Brain pericyte (primary cell): Measurements from ENCODE around the gene TEAD1.

ENCODE experiments used
- DNase-seq: peaks from one replicate; pipeline ENCODE4 v3.0.0-alpha.2; 2012; ENCODE audit warnings: low read depth, low spot score

Gene TEAD1

DNA sequence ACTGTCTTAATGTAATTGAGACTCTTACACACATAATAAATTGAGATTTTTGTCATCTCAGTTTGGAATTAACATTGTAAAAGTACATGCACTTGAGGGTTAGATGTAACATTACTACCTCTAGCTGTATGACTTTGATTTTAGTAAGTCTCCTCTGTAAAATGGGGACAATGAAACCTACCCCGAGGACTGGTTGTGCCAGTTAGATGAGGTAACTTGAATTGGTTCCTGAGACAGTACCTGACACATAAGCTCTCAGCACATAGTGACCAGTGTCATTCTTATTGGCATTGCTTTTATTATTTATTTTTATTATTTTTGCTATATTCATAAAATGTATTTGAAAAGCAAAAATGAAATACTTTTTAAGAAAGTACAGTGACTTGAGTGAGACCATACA, 114.8 kb downstream of the TEAD1 start:
- DNase-seq: no peak

DNA sequence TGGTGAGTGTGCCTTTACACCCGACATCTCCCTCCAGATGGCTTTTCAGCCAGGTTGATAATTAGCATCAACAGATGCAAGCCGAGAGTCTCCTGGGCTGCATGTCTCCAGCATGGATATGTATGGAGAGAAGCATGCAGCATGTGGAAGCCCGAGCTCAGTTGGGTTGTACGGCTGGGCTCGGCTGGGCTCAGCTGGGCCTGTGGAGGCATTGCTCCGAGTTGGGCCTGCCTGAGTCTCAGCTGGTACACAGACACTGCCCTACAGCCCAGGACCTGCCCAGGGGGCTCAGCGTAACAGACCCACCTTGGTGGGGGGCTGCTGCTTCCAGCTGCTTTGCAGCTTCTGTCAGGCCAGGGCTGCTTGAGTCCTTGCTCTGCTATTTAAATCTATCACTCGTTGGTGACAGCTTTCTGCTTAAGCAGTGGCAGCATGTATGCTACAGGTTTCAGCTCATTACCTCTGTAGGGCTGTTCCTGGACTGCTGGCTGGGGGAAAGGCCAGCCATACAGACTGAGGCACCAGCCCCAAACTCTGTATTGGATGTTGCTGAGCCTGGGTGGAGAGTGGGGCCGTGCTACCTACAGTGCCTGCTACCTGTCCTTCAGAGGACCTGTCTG, 115.5 kb downstream of the TEAD1 start:
- DNase-seq: no peak

DNA sequence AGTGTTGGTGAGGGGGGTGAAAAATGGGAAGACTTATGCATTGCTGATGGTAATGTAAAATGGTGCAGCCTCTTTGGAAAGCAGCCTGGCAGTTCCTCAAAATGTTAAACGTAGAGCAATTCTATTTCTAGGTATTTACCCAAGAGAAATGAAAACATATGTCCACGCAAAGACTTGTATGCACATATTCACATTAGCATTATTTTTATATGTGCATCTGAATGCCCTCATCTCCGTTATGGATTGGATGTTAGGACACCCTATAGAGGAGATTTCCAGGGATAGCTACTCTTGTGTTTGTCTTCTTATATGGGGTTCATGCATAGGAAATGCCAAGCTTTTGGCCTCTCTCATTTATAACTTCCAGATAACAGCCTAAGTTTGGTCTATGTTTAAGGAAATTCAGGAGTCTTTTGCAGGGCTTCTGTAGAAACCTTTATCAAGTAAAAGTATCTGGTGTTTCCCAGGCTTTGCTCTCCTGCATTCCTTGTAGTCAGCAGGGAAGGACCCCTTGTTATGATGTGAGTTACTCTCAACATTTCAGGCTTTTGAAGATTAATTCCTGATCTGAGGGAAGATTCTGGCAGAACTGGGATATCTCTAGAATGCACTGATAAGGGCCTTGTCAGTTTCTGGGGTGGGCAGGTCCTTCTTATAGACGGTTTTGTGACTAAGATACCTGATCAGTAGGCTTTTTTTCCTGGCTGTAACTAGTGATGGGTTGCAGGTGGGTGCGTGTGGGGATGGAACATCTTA, 116.8 kb downstream of the TEAD1 start:
- no peak for DNase-seq

DNA sequence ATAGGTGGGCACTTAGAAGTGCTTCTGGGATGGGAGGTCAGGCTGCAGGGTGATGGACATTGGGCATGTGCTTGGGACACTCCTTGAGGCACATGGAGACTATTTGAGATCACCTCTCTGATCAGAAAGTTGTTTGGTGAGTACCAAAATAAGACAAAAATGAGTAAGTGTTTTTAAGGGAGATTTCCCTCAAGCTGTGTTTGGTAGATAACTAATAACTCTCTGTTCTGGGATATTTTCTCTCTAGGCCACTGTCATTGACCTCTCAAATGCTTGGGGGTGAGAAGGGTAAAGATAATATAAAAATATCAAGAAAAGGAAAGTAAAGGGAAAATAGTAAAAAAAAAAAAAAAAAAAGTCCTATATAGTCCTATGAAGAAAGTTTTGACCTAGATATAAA, 117.8 kb downstream of the TEAD1 start:
- DNase-seq: no peak

DNA sequence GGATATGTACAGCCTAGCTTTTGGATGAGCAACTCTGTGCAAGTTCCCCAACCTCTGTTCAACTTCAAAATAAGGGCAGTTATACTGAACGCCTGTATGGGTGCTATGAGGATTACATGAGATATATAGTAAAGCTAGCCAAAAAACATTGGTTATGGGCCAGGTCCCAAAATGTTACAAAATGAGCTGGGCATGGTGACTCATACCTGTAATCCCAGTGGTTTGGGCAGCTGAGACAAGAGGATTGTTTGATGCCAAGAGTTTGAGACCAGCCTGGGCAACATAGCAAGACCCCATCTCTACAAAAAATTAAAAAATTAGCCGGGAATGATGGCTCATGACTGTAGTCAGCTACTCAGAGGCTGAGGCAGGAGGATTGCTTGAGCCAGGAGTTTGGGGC, 118.4 kb downstream of the TEAD1 start:
- DNase-seq: no peak

DNA sequence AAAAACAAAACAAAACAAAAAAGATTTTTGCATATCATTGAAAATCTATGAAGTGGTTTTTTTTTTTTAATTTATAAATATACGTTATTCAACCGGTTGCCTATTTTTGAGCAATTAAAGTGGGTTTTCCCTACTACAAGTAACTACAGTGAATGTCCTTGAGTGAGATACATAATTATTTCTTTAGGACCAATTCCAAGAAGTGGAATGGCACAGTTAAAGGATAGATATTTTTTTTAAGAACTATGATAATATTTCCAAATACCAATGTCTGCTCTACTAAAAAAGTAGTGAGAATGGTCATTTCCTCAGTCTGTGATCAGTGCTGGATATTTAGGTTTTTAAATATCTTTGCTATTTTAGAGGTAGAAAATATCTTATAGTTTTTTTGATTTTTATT, 118.8 kb downstream of the TEAD1 start:
- DNase-seq: no peak

DNA sequence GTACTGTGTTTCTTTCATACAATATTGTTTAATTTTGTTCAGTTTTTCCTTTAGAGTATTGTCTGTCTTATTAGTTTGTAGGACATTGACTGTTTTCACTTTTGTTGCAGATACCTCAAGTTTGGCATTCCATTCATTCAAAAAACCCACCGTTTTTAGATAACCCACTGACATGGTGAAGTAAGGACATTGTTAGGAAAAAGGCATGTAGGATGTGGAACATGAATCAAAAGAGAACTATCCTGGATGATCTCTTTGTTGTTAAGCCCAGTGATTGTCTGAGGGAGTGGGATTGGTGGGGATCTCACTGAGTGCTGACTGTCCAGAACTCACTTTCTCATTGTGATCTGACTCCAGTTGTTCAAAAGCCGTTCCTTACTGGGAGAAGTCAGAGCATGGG, 119.3 kb downstream of the TEAD1 start:
- DNase-seq: no peak

DNA sequence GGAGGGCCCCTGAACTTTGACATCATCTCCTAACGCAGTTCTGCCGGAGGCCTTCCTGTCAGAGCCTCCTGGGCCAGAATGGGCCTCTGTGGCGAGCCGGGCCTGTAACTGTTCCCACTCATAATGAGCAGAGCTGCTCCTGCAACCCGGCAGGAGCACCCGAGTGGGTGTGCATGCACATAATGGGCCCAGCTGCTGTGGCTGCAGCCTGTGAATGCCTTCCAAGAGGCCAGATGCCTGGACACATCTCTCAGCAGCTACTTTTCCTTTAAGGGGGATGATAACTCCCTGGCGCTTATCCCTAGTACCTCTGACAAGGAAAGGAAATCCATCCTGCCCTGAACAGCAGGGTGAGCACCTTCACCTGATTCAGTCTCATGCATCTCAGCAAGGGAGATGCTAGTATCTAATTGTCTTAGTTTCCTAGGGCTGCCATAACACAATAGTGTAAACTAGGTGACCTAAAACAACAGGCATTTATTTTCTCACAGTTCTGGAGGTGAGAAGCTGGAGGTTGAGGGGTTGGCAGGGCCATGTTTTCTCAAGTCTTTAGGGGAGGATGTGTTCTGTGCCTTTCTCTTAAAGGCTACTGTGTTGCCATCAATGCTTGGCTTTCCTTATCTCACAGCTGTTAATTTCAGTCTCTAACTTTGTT, 120.5 kb downstream of the TEAD1 start:
- no peak for DNase-seq

DNA sequence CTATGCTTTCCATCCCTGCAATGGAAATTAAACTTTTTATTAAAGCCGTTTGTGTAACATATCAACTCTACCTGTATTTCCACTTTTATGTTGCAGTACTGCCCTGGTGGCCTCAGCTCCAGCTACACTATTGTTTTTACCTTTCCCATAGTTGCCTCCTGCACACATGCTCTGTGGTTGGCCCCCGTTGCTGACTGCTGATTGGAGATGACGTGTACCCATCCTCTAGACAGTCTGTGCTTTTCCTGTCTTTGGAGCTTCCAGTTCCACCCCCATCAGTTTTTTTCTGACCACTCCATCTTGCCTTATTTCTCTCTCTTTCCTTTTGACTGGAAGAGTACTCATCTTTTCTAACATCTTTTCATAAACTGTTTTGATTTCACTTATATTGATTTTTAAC, 123.8 kb downstream of the TEAD1 start:
- DNase-seq: no peak

DNA sequence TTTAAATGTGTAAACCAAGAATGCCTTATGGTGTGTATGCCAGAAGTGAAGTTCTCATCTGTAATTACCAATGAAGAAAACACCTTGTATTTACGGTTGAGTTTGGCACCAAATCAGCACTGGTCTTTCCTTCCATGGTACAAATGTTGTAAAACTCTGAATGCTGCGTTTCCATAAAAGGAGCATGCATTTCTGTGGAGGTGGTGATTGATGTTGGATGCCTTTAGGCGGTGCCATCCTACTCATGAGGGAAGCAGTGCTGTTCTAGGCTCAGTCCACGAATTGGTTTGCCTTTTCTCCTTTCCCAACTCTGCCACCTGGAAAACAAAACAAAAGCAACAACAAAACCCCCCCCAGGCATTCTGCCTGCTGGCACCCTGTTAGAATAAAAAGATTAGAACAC, 124.4 kb downstream of the TEAD1 start:
- no peak for DNase-seq

DNA sequence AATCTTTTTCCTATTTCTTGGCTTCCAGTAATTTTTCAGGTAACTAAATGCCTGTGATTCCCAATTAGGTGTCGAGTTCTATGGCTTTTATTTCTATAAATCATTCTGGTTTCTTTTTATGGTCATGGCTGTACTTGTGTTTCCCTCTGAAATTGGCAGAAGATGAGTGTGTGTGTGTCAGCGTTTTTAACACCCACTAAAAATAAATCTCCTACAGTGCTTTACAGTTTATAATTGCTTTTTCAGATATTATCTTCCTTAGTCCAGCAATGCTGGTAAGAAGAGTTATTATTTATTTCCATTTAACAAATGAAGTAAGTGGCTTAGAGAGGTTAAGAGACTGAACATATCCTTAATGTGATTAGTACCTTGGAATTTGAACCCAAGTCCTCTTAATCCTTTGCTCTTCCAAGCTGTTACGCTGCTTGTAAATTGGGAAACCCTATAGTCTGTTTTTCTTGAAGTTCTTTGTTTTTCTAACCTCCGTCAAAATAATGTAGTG, 125.2 kb downstream of the TEAD1 start:
- DNase-seq: no peak

DNA sequence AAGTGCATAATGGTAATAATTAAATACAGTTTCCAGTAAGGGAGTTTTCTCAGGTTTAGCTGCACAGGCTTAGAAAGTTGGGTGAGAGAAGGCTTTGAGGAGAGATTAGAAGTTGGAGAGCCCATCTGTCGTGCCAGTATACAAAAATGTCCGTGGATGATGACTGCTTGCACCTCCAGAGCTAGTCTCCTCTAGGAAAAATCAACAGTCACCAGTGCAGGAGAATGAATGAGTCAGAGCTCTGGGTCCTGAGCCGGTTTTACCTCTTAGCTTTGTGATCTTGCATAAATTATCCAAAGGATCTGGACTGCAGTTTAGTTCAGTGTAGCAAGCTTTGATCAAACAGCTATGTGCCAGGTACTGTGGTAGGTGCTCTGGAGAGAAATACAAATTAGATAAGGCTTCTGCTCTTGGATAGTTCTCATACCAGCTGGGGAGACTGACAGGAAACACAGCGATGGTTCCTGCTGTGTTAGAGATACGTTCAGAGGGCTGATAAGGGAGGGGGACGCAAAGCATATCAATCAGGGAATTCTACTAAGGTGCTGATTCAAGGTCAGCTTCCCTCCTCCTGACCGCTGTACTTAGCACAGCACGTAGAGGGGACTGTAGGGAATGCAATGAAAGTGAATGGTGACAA, 125.9 kb downstream of the TEAD1 start:
- DNase-seq: no peak

DNA sequence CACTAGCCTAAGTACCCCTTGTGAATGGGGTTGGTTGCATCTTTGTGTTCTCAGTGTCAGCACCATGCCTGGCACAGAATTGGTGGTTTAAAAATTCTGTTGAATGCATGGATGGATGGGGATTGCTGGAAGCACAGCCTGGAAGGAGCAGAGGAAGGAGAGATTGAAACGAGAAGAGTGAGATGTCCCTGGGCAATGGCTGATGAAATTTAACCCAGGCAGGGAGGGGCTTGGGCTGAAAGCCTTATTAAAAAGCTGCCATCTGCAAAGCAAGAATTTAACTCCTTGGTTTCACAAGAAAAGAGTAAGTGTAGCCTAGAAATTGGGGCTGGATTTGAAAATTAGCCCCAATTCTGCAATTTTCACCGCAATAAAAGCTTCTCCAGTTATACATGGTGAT, 126.7 kb downstream of the TEAD1 start:
- no peak for DNase-seq

DNA sequence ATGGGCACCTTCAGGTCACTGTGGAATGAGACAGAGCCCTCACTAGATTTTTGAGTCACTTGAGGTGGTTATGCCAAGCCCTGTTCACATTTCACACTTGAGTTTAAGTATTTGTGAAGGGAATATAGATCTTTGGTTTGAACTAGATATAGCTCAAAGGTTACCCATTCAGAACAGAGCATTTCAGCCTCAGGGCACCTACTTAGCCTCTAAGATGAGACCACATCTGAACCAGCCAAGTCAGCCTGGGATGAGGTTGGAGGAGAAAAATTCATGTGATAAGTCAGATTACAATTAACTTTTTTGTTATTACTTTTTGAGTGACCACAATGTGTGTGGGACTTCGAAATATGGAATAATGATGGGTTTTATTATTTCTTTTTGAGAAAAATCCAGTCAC, 127.8 kb downstream of the TEAD1 start:
- no peak for DNase-seq

DNA sequence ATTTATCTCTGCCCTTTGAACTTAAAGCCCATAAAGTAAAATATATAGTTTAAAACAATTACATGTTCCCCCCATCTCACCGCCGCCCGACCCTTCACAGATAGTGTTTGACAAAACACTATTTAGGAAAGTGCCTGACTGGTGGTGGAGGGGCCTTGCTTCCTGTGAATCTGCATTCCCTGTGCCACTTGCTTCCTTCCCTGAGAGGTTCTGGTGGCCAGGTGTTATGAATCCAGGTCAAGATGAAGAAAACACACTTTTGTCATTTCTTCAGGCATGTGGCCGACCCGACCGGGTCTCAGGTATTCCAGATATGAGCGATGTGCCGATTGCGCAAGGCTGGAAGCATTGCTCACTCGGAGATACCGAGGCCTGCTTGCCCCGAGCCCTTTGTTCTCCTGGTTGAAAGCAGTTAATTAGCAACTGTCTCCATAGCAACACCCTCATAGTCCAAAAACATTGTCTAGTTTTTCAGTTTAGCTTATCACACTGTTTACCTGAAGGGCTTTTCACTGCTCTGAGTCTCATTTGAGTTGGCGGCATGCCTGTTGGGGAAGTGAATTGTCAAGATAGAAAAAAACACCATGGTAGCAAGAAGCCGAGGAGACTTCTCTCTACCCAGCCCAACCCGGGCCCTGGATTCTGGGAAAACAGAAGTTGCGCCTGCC, 128.3 kb downstream of the TEAD1 start:
- no peak for DNase-seq

DNA sequence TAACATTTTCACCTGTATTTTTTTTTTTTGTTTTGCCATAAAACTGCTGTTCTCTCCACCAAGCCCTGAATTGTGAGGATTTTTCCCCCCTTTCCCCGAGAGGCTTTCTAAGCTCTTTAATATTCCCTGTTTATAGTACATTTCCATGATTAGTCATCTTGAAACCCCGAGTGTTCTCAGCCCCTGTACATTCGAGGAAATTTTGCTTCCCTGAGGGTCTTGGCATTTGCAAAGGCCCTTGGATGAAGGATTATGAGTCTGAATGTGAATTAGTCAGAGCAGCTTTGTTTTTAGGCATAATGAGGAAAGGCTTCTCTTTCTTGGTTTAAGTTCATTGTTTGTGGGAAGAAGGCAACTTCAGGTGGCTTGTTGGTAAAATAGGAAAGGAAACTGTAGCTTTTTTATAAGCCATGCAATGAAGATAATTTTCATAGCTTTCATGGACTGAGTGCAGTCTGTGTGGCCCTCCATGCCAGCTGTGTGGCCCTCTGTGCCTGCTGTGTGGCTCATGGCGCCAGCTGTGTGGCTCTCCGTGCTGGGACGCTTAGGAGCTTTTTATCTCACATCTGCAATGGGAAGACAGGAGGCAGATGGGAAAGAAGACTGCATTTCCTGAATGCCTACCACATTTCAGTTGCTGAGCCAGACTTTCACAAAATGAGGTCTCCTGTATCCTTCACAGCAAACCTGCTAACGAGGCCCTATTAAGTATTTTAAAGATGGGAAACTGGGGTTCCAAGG, 129.0 kb downstream of the TEAD1 start:
- DNase-seq: no peak

DNA sequence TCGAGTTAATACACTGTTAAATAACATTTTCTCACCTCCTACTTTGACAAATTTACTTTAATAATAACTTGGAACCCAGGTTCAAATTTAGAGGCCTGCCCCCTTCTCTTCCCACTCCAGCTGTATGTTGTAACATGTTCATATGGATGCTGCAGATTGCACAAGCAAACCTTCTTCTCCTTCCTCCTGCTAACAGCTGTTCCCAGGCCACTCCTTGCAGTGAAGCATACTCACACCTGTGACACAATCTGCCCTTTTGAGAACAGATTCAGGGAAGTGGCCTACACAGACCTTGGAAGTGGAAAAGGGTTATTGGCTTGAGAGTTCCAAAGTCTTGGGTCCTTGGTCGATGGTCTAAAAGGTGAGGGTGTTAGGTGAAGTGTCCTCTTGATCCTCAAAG, 131.9 kb downstream of the TEAD1 start:
- no peak for DNase-seq

DNA sequence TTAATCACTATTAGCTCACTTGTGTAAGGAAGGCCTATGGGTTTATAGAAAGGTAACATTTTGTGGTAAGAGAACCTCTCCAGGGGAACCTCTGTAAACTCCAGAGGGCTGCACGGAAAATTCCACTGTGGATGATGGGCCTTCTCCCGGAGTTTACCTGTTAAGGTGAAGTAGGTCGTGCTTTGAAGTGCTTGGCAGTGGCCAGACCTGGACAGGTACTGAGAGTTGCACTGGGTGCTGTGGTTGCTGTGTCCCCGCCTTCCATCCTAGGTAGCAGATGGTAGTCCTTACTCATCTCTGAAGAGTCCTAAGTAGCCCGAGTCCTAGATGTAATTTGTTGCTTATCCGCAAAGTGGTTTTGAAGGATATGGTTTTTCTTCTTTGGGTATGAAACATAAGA, 133.4 kb downstream of the TEAD1 start:
- no peak for DNase-seq

DNA sequence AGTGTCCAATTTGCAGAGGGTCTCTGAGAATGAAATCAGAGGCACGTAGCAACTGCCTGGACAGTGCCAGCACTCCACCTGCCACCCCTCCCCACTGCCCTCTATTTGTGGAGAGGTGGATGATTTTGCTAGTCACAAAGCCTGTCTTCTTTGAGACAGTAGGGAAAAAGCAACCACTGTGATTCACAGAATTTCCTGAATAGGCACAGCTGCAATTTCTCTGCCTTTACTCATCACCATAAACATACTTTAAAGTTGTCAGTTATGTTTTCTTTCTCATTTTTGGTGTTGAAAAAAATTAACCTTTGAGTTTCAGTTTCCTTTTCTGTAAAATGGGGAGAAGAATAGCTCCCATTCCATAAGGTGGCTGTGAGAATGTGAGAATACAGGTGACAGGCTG, 134.3 kb downstream of the TEAD1 start:
- no peak for DNase-seq

DNA sequence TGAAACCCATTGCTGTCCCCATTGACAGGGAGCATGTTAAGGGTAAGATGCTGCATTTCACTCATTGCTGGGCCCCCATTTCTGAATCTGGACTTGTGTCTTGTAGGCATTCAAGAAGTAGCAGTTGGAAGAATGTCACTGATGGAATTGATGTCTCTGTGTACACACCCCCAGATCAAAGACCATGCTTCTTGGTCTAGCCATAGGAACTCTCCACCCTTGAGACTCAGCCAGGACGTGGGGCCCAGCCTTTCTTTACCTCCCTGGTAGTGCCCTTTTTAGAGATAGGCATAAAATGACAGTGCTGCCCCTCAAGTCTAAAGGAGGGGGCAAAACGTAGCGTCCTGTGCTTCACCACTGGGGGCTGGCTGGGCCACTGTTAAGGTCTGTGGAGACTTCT, 135.1 kb downstream of the TEAD1 start:
- no peak for DNase-seq

DNA sequence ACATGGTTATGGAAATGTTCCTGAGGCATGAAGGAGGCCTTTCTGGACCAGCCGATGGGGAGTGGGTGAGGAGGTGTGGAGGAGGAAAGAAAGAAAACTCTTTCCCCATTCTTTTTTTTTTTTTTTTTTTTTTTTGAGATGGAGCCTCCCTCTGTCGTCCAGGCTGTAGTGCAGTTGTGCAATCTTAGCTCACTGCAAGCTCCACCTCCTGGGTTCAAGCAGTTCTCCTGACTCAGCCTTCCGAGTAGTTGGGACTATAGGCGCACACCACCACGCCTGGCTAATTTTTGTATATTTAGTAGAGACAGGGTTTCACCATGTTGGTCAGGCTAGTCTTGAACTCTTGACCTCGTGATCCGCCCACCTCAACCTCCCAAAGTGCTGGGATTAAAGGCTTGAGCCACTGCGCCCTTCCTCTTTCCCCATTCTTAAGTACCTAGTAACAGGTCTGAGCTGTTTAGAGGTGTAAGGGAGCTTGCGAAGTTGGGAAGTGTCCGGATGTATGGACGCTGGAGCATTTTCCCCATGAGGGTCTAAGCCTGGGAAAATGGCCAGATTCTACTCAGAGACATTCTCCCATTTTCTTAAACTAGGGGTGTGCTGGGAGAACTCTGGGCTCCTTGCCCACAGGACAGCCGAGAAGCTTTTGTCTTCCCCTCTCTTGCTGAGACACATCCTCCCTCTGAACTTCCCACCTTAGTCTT, 135.8 kb downstream of the TEAD1 start:
- DNase-seq: no peak
